ENCODE data around the gene SUSD5.

SUSD5 gene

DNA sequence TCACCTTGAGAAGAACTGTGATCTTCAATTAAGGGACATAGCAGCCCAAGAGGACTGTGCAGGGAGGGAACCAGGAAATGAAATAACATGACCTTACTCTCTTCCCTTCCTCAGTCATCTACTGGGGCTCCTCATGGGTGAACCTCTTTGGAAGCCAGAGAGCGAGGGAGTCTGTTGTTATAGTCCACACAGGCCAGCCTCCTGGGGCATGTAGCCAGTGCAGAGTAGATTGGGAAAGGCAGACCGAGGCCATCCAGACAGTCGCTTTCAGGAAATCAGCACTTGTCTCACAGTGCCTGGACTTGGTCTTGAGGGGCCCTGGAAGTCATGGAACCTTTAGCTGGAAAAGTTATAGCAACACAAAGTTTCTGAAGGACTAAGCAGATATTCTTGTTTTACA is 98.7 kb downstream of the SUSD5 start:
- TF ChIP-seq, protein P1, sequence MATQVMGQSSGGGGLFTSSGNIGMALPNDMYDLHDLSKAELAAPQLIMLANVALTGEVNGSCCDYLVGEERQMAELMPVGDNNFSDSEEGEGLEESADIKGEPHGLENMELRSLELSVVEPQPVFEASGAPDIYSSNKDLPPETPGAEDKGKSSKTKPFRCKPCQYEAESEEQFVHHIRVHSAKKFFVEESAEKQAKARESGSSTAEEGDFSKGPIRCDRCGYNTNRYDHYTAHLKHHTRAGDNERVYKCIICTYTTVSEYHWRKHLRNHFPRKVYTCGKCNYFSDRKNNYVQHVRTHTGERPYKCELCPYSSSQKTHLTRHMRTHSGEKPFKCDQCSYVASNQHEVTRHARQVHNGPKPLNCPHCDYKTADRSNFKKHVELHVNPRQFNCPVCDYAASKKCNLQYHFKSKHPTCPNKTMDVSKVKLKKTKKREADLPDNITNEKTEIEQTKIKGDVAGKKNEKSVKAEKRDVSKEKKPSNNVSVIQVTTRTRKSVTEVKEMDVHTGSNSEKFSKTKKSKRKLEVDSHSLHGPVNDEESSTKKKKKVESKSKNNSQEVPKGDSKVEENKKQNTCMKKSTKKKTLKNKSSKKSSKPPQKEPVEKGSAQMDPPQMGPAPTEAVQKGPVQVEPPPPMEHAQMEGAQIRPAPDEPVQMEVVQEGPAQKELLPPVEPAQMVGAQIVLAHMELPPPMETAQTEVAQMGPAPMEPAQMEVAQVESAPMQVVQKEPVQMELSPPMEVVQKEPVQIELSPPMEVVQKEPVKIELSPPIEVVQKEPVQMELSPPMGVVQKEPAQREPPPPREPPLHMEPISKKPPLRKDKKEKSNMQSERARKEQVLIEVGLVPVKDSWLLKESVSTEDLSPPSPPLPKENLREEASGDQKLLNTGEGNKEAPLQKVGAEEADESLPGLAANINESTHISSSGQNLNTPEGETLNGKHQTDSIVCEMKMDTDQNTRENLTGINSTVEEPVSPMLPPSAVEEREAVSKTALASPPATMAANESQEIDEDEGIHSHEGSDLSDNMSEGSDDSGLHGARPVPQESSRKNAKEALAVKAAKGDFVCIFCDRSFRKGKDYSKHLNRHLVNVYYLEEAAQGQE (IDR thresholded peaks at IDR 0.05; ENCODE audit: insufficient read depth in 1 of 2, low read depth in 2 of 2, low read length in 2 of 2): no peak
- TF ChIP-seq SIN3A (IDR thresholded peaks at IDR 0.05; ENCODE audit: borderline replicate concordance, insufficient read depth, low read length): no peak
- no peak for TF ChIP-seq POLR2AphosphoS5 (IDR thresholded peaks at IDR 0.05; ENCODE audit: low read depth, low read length)
- TF ChIP-seq TAF1 (IDR thresholded peaks at IDR 0.05; ENCODE audit: borderline replicate concordance, insufficient read depth, low read length): no peak

DNA sequence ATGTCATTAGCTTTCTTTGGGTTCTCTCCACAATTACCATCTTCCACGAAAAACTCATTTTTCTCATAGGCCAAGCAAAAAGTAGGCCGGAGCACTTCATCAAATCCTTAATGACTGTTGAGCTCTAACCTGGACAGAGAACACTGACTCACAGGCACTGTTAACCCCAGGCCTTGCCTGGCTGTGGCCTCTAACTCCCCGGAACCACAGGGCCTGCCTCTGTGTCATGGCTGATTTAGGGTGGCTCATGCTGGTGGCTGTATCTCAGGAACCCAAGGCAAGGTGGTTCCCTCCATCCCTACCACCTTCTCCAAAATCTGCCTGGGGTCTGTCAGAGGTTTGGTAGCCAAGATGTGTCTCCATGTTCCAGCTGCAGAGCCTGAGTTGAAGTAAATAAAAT is 101.1 kb downstream of the SUSD5 start:
- TF ChIP-seq SIN3A (IDR thresholded peaks at IDR 0.05; ENCODE audit: borderline replicate concordance, insufficient read depth, low read length) (no peak), TAF1 (IDR thresholded peaks at IDR 0.05; ENCODE audit: borderline replicate concordance, insufficient read depth, low read length) (no peak), POLR2AphosphoS5 (IDR thresholded peaks at IDR 0.05; ENCODE audit: low read depth, low read length) (no peak), FOXP2 (optimal IDR thresholded peaks at IDR 0.05; ENCODE audit: borderline replicate concordance, extremely low read depth, extremely low read length, insufficient read depth) (no peak)
- TF ChIP-seq, protein P1 (IDR thresholded peaks at IDR 0.05; ENCODE audit: insufficient read depth in 1 of 2, low read depth in 2 of 2, low read length in 2 of 2): no peak

DNA sequence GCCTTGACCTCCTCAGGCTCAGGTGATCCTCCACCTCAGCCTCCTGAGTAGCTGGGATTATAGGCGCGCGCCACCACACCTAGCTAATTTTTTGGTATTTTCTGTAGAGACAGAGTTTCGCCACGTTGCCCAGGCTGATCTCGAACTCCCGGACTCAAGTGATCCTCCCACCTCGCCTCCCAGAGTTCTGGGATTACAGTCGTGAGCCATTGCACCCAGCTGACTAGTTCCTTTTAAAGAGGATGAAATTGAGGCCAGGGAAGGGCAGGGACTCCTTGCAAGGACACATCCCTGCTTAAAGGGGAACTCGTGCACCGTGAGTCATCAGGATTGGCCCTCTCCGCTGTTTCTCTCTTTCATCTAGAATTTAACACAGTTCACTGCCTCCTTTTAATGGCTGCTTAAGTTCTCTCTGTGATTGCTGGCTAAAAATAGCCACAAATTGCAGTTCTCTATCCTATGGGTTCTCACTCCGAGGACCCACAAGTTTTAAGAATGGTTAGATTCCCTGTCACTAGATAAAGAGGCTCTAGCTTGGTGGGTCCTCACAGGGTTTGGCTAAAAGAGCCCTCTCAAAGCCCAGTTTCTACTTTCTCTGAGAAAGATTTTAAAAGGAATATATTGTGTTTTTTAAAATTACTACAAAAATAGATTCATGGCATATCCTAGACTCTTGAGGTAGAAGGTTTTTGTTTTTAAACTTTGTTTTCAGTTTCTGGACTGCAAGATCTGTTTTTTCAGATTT is 103.4 kb downstream of the SUSD5 start:
- TF ChIP-seq TAF1 (IDR thresholded peaks at IDR 0.05; ENCODE audit: borderline replicate concordance, insufficient read depth, low read length) (no peak), POLR2AphosphoS5 (IDR thresholded peaks at IDR 0.05; ENCODE audit: low read depth, low read length) (no peak), SIN3A (IDR thresholded peaks at IDR 0.05; ENCODE audit: borderline replicate concordance, insufficient read depth, low read length) (no peak), FOXP2 (optimal IDR thresholded peaks at IDR 0.05; ENCODE audit: borderline replicate concordance, extremely low read depth, extremely low read length, insufficient read depth) (no peak)
- TF ChIP-seq, protein P1 (IDR thresholded peaks at IDR 0.05; ENCODE audit: insufficient read depth in 1 of 2, low read depth in 2 of 2, low read length in 2 of 2): no peak

DNA sequence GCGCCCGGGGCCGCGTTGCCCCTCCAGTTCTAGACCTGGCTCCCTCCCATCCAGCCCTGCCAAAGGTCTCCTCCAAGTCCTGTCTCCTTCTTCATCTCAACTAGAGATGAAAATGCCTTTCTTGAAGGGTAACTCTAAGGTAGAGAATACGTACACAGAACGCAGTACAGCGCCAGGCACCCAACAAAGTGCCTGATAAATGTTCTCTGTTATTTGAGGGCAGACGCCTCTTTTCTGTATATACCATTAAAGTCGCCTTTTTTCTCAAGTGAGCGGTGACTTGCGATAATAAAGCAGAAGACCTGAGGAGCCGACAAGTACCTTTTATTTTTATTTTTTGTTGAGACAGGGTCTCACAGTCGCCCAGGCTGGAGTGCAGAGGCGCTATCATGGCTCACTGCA is 104.0 kb downstream of the SUSD5 start:
- TF ChIP-seq, protein P1 (IDR thresholded peaks at IDR 0.05; ENCODE audit: insufficient read depth in 1 of 2, low read depth in 2 of 2, low read length in 2 of 2): no peak
- TF ChIP-seq POLR2AphosphoS5 (IDR thresholded peaks at IDR 0.05; ENCODE audit: low read depth, low read length) (no peak; the same call in 1 of the 2 replicates), FOXP2 (optimal IDR thresholded peaks at IDR 0.05; ENCODE audit: borderline replicate concordance, extremely low read depth, extremely low read length, insufficient read depth) (no peak), TAF1 (IDR thresholded peaks at IDR 0.05; ENCODE audit: borderline replicate concordance, insufficient read depth, low read length) (no peak)
